Effector CD8-positive, alpha-beta T cell (primary cell): ENCODE measurements around the gene FMNL2.

Experiments
- DNase-seq: peaks from one replicate; lab custom pipeline; 2025; lab: John Stamatoyannopoulos, UW

Gene FMNL2

GRCh38 chr2:152339556-152340286 is 4.7 kb downstream of the FMNL2 start:
- DNase-seq = no peak

- no peak for DNase-seq
These were observed 7.5 kb downstream of the FMNL2 start for GRCh38 chr2:152342259-152343046.

- no peak for DNase-seq
These were observed 8.5 kb downstream of the FMNL2 start for GRCh38 chr2:152343426-152343825.

GRCh38 chr2:152344579-152345195 is 9.7 kb downstream of the FMNL2 start:
- no peak for DNase-seq

GRCh38 chr2:152347076-152347475 is 12.1 kb downstream of the FMNL2 start:
- no peak for DNase-seq

- DNase-seq = no peak
These were observed 13.4 kb downstream of the FMNL2 start for GRCh38 chr2:152348388-152348787.

GRCh38 chr2:152349416-152349815 is 14.4 kb downstream of the FMNL2 start:
- DNase-seq = no peak

GRCh38 chr2:152350155-152350679 is 15.2 kb downstream of the FMNL2 start:
- DNase-seq = no peak

- no peak for DNase-seq
These were observed 17.6 kb downstream of the FMNL2 start for GRCh38 chr2:152352616-152353015.

- no peak for DNase-seq
These were observed 18.4 kb downstream of the FMNL2 start for GRCh38 chr2:152353364-152353763.

- DNase-seq = no peak
These were observed 19.2 kb downstream of the FMNL2 start for GRCh38 chr2:152354069-152354755.

GRCh38 chr2:152354909-152355308 is 19.9 kb downstream of the FMNL2 start:
- DNase-seq = no peak

GRCh38 chr2:152355409-152355831 is 20.4 kb downstream of the FMNL2 start:
- DNase-seq = no peak

GRCh38 chr2:152359573-152360363 is 24.8 kb downstream of the FMNL2 start:
- no peak for DNase-seq

GRCh38 chr2:152363936-152364335 is 29.0 kb downstream of the FMNL2 start:
- no peak for DNase-seq

- no peak for DNase-seq
These were observed 32.8 kb downstream of the FMNL2 start for GRCh38 chr2:152367547-152368390.

- DNase-seq = no peak
These were observed 34.3 kb downstream of the FMNL2 start for GRCh38 chr2:152369176-152369860.

- DNase-seq = no peak
These were observed 35.8 kb downstream of the FMNL2 start for GRCh38 chr2:152370783-152371182.

- DNase-seq = no peak
These were observed 37.5 kb downstream of the FMNL2 start for GRCh38 chr2:152372438-152372984.
